Fibroblast of the conjunctiva (primary cell): Measurements from ENCODE around the gene STRADA.

Experiments used
- DNase-seq: peaks from one replicate; pipeline ENCODE4 v3.0.0-alpha.2; 2010; ENCODE audit warnings: low read depth

The STRADA gene, protein sequence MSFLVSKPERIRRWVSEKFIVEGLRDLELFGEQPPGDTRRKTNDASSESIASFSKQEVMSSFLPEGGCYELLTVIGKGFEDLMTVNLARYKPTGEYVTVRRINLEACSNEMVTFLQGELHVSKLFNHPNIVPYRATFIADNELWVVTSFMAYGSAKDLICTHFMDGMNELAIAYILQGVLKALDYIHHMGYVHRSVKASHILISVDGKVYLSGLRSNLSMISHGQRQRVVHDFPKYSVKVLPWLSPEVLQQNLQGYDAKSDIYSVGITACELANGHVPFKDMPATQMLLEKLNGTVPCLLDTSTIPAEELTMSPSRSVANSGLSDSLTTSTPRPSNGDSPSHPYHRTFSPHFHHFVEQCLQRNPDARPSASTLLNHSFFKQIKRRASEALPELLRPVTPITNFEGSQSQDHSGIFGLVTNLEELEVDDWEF

DNA sequence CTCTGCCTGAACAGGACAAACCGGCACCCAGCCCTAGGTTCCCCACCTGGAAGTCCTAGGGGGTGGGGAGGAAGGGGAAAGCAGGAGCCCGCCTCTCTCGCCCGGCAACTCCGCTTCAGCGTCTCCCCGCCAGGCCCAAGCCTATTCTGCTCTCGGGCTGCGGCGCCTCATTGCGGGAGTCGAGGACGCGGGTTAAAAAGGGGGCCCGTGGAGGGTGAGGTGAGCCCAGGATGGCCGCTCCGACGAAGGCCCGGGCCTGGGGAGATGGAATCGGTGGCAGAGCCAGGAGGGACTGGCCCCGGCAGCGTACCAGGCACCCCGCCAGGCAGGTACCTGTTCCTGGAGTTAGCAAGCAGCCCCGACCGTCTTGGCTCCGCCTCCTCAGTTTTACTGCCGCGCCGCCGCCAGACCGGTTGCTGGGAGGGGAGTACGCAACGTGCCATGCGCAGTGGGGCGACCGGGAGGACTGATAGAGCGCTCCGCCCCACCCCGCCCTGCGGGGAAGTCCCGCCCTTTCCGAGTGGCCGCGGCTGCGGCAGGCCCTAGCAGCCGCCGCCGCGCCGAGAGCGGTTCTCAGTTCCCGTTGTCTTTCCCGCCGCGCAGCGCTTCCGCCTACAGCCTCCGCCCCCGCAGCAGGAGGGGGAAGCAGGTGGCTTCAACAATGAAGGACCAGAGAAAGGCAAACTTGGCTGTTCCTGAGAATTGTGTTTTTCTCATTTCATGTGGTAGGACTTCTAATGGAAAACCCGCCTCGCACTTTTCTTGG is at the start of gene STRADA:
Gene STRADA (minus strand): TSS at position 392 of the 766 bp plus-strand sequence. CDS start 13,430 bp downstream, outside the sequence.
- peak; percentile 93 for DNase-seq

DNA sequence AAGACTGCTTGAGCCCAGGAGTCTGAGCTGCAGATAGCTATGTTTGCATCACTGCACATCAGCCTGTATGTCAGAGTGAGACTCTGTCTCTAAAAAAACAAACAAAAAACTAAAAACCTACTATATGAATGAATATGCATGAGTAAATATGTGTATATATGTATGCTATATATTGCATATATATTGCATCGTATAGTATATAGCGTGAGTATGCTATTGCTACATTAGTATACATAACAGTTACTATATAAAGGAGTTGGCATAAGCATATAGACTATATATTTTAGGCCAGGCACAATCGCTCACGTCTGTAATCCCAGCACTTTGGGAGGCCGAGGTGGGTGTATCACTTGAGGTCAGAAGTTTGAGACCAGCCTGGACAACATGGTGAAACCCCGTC is 48.5 kb upstream of the STRADA start:
- no peak for DNase-seq

DNA sequence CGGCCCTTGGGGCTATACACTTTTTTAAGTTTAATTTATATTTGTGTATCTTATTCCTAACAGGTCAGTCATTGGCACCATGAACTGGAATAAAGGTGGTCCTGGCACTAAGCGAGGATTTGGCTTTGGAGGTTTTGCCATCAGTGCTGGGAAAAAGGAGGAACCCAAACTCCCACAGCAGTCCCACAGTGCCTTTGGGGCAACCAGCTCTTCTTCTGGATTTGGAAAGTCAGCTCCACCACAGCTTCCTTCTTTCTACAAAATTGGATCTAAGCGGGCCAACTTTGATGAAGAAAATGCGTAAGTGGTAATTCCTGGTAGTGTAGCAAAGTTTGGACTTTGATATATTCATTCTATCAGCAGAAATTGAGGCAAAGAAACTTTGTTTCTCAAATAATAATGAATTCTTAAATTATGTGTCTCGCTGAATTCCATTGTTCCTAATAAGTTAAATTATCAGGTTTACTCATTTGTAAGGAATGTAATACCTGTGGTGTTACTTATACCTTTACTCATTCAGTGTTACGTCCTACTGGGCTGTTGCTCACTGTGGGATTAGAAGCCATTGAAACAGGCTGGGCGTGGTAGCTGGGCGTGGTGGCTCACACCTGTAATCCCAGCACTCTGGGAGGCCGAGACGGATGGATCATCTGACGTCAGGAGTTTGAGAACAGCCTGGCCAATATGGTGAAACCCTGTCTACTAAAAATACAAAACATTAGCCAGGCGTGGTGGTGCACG is 45.5 kb upstream of the STRADA start:
- DNase-seq: no peak

DNA sequence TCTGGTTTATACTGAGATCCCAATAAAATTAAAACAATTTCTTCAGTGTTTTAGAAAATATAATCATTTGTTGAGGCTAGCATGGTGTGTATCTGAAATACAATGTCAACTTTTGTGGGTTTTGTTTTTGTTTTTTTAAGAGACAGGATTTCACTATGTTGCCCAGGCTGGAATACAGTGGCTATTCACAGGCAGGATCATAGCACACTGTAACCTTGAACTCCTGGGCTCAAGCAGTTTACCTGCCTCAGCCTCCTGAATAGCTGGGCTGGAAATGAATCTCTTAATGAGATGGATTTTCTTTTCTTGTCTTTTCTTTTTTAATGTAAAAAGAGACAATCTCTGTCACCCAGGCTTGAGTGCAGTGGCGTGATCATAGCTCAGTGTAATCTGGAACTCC is 44.5 kb upstream of the STRADA start:
- no peak for DNase-seq

DNA sequence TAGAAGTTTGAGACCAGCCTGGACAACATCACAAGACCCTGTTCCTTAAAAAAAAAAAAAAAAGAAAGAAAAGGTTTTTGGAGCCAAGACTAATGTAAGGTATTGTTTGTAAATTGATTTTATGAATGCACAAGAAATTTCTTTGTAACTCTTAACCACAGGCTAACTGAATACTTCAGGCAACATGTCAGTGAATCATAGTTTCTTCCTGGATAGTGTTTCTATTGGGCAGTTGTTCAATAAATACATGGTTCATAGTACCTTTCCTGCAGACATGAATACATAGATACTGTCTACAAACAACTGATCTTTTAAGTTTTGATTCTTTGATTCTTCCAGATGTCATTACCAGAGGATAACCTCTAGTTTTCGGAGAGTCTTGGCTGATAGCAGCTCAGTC is 44.0 kb upstream of the STRADA start:
- DNase-seq: peak; percentile 10

DNA sequence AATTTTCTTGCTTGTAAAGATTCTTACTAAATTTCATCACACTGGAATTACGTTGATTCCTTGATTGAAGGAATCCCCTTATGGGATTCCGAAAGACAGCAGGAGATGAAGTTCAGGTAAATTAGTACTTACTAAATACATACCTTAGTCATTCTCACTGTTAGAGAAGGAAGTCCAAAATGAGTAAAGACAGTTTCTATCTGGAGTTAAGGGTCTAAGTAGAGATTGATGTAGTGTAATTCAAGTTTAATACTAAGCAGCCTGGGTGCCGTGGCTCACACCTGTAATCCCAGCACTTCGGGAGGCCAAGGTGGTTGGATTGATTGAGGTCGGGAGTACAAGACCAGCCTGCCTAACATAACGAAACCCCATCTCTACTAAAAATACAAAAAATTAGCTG is 41.9 kb upstream of the STRADA start:
- no peak for DNase-seq

DNA sequence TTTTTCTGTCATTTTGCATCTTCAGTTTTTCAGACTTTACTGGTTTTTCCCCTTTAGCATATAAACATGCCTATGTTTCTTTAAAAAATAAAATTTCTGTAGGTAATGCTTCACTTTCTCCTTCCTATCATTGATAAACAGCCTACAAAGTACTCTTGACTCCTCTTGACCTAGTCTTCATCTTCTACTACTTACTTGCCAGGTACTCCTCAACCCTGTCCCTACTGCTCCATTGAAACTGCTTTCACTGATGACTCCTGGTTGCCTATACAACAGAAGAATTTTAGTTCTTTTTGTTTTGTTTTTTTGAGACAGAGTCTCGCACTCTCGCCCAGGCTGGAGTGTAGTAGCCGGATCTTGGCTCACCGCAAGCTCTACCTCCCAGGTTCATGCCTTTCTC is 39.3 kb upstream of the STRADA start:
- DNase-seq: no peak

DNA sequence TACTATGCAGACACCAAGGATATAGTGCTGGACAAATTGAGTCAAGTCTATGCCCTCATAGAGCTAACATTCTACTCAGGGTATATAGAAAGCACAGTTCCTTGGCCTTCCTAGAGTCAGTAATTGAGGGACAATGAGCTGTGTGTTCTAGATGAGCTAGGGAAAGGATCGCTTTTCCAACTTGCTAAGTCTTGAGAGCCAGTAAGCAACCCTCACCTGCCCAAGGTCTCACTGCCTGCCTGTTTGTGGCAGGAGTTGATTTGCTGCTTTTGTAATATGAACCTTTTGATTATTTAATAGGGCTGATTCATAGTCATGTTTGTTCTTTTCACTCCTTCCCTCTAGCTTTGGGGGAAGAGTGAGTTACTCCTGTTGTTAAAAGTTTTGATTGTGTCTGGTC is 38.9 kb upstream of the STRADA start:
- DNase-seq: no peak

DNA sequence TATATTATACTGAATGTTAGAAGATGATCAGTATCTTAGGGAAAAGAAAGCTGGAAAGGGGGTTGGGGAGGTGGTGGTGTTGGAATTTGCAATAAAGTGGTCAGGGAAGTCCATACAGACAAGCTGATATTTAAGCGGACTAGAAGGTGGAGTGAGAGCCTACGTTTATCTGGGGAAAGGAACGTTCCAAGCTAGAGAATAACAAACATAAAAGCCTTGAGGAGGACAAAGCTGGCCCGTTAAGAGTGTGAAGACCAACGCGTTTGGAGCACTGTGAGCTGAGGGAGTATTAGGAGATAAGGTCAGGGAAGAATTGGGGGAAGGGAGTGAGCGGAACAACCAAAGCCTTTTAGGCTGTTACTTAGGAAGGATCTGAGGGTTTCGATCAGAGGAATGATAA is 33.8 kb upstream of the STRADA start:
- no peak for DNase-seq

DNA sequence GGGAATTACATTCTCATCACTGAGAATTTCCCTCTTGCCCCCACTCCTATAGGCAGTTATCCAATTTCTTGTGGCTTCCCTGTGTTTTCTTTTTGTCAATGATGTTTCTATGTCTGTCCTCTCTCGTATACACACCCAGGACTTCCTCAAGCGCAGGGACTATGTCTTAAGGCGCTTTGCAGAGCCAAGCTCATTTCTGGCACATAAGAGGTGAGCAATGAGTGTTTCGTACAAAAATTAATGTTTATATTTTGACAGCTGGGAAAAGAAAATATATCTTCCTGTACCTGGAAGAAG is 33.3 kb upstream of the STRADA start:
- no peak for DNase-seq

DNA sequence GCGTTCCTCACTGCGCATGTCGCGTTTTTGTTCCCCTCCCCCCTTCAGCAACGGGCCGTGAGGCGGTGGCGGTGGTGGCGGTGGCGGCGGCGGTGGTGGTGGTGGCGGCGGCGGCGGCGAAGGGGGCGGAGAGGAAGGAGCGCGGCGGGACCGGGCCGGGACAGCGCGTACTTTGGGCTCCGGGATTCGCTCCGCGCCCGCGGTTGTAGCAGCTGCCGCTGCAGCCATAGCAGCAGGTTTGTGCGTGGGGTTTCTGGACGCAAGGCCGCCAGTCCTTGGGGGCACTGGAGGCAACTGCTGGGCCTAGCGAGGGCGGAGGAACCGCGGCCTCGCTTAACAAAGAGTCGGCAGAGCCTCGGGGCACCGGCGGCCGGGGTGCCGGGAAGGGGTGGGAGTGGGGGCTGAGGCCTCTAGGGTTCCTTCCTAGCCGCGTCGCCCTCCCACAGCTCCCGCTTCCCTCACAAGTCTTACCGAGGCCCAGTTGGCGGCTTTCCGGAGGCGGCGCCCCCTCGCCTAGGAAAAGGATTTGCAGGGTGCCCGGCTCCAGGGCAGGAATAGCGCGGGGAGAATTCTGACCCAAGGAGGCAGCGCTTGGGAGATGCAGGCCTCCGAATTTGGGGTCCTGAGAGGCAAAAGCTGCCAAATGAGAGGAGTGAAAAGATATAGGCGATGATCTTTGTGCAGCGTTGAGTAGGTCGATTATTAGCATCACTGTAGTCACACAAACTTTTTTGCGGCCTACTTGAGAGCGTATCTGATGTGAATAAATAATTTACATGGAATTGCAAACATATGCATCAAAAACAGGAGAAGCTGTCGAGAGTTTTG is 32.8 kb upstream of the STRADA start, which contains the start of gene DDX42:
Gene DDX42 (plus strand): TSS at position 30 of the 828 bp plus-strand sequence. CDS start 12,880 bp downstream, outside the sequence.
- DNase-seq: peak; percentile 17

DNA sequence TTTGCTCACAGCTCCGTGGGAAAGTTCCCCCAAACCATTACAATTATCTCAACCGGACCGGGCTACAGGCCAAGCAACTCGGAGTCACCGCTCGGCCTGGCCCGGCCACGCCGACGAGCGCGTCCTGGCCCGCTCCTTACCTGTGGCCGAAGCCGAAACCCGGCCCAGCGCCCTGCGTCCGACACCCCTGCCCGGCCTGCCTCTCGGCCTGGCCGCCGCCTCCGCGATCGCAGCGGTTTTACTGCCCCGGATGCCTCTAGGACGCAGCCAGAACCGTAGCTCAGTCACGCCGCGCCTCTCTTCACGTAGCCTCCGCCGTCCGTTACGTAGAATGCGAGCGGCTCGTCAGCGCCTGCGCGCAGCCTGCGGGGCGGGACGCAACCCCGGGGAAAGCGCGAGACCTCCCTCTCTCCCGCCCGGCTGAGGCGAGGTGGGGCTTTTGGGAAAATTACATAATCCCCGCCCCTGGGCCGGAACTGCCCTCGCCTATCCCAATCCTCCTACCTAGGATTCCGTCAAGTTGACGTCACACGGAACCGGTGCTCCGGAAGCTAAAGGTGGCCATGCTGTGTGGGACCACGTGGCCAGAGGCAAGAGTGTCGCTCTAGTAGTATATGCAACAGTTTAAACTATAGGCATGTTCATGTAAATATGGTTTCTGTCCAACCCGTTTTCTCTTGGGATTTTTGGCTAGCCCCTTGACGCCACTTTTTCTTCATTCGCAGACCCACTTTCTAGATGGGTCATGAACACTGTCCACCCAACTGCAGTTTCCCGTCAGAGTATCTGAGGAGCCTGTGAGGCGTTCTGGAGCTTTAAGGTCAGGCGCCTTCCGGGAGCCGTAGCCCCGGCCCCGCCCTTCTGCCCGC is 31.9 kb upstream of the STRADA start, which contains the start of gene CCDC47:
Gene CCDC47 (minus strand): TSS at position 326 of the 869 bp plus-strand sequence. CDS start 7,422 bp downstream, outside the sequence.
- peak; percentile 97 for DNase-seq

DNA sequence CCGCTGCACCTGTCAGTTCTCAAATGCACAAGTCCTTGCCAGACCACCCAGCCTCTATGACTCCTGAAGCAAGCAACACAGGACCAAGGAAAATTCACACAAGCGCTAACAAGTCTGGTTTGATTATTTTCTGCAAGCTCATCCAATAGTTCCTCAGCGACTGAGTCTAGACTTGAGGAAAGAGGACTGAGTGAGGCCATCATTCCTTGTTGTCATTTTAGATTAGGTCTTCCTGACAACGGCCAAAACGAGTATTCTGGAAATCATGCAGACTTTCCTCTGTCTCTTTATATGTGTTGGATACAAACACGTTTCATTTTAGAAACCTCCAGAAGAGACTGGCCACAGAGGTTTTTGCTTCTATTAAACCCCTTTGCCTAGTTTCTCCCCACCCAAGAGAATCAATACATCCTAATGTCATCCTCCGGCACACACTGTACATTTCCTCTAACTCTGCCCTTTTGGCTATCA is 31.2 kb upstream of the STRADA start:
- no peak for DNase-seq

DNA sequence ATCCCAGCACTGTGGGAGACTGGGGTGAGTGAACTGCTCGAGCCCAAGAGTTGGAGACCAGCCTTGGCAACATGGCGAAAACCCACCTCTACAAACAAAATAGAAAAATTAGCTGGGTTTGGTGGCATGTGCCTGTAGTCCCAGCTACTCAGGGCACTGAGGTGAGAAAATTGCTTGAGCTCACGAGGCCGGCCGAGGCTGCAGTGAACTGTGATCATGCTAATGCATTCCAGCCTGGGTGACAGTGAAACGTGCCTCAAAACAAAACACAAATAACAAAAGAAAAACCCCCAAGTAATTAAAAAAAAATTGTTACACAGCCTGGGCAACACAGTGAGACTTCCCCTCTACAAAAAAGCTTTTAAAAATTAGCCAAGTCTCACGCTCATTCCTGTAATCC is 26.8 kb upstream of the STRADA start:
- no peak for DNase-seq

DNA sequence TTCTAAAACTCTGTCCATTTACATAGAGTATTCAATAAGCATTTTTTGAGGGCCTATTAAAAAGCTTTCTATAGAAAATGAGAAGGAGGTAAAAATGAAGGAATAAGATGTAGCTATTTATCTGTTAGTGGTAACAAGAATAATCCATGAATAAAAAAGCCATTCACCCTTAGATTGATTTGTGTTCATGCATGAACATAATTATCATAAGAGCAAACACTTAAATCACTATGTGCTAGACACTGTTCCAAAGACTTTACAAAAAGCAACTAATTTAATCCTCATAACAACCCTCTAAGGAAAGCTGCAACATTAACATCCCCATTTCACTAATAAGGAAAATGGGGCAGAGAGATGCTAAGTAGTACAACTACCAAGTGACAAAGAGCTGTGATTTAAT is 25.2 kb upstream of the STRADA start:
- DNase-seq: no peak

DNA sequence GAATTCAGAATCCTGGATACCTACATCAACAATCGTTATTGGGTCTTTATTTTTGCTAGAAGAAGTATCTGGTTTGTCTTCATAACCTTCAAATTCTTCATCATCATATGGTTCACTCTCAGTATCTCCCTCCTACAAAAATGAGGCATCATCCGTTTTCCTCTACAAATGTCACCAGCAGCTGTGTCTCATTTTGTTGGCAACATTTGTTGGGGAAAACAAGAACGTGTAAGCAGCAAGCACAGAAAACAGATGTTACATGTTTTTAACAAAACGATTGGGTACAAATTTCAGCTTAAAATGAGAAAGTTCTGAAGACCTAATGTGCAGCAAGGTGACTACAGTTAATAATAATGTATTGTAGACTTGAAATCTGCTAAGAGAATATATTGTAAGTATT is 23.1 kb upstream of the STRADA start:
- DNase-seq: no peak

DNA sequence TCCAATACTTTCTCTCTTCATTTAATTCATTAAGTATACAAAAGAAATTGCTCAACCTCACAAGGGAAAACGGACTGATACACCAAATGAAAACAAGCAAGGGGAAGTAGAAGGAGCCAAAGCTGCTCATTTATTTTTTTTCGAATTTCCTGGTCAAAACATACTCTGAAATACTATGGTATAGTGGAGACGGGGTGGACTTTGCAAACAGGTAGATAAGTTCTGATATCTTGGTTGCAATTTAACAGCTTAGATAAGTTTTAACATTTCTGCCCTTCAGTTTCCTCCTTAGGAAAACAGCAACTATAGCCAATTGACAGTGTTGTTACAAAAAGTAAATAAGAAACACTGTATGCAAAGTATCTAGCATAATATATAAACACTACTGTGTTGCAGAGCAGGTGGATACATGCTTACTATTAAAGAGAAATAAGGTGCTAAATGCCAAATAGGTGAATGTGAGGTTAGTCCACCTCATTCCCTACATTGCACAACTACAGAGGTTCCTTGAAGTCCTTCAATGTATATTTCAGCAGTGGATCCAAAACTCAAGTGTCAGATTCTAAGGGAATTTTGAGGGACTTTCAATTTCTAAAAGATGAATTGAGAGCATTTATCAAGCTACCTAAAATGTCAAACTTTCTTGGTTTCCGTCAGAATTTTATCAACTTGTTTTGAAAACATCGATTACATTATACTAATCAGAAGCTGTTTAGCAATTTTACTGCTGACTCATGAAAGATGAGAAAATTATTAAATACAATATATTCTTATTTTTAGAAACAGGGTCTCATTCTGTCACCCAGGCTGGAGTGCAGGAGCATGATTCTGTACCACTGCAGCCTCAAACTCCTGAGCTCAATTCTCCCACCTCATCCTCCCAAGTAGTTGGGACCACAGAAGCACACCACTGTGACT is 20.8 kb upstream of the STRADA start:
- no peak for DNase-seq

DNA sequence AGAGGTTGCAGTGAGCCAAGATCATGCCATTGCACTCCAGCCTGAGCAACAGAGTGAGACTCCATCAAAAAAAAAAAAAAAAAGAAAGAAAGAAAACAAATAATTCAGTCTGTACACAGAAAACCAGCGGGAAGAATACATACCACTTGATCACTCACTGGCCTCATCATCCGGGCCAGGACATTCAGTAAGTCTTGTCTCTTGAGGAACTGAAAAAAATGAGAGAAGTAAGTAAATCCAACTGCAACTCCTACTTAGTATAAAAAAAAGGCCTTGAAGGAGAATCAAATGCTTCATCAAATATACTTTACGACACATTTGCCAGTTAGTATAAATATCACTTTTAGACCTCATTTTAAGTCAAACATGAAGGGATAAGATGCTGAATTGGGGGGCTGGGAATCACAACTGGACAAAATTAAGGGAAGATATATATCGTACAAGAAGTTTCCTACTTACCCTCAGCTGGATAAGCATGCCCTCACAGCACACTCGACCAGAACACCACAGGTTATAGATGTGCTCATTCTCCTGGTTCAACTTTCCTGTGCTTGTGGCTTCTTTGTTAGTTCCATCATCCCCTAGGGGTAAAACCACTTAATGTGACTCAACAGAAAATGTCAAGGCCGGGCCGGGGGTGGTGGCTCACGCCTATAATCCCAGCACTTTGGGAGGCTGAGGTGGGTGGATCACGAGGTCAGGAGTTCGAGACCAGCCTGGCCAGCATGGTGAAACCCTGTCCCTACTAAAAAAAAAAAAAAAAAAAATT is 19.4 kb upstream of the STRADA start:
- no peak for DNase-seq

DNA sequence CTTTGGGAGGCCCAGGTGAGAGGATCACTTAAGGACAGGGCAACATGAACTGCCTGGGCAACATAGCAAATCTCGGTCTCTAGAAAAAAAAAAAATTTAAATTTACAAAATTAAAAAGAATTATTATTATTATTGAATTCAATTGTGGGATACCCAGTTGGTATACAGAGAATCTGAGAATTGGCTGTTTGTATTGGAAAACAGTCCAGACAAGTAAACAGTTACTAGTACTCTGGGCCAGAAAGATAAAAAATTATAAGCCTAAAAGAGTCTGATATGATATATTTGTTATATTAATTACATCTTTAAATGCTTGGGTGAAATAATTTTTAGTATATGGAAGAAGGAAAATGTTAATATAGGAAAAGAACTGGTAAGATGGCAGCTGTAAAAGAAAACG is 16.8 kb upstream of the STRADA start:
- no peak for DNase-seq
